IMR-90 (cell line): ENCODE results near the gene CLRN3. TPM values are rescaled to one million over a fixed set of nuclear protein-coding genes. Genes with fewer than 3 reads are reported as not detected.
A peak's percentile ranks its signal among the peaks of the same experiment; 100 is the strongest.

Experiments
- ATAC-seq: fragments of 200-7000 bp; cut with Tn5 transposase; 2 replicates; pipeline ENCODE4 v1.9.1; 2020; ENCODE audit warnings: low read depth, mild to moderate bottlenecking, moderate library complexity
- BruUV-seq: library from RNA; stranded (reverse); fragments of 400-500 nt; replicated peaks from 2 replicates; lab custom pipeline; 2021; lab: Mats Ljungman, UMichigan
- CTCF ChIA-PET: fragments of 300-600 bp; formaldehyde crosslinking; extraction: SDS; loops from one replicate; lab custom pipeline; 2021; ENCODE audit warnings: antibody characterized with exemption; lab: Yijun Ruan, JAX
- POLR2A ChIA-PET: fragments of 300-600 bp; sonication (Branson Sonifier 250); formaldehyde crosslinking; loops from one replicate; lab custom pipeline; 2022; ENCODE audit warnings: antibody characterized with exemption; ENCODE audit not compliant: unreplicated experiment; lab: Charles Lee
- DNase-seq: peaks from one replicate; pipeline ENCODE4 v3.0.0; 2013
- H2AFZ ChIP-seq: replicated peaks from 2 replicates; pipeline ENCODE3; 2013; ENCODE audit warnings: low read length, mild to moderate bottlenecking; ENCODE audit not compliant: poor library complexity
- H2AK5ac ChIP-seq: 2 replicates; pipeline ENCODE4 v1.6.1; 2013; ENCODE audit warnings: low read depth, low read length, inconsistent platforms
- H2AK9ac ChIP-seq: replicated peaks from 2 replicates; pipeline ENCODE3; 2013; ENCODE audit warnings: mild to moderate bottlenecking, low read depth, low read length, moderate library complexity; ENCODE audit not compliant: poor library complexity
- H2BK120ac ChIP-seq: 2 replicates; pipeline ENCODE4 v1.6.1; 2013; ENCODE audit warnings: low read depth, low read length, inconsistent platforms
- H2BK15ac ChIP-seq: 3 replicates; pipeline ENCODE4 v1.6.1; 2013; ENCODE audit warnings: low read depth, low read length, inconsistent platforms
- H2BK20ac ChIP-seq: 2 replicates; pipeline ENCODE4 v1.6.1; 2013; ENCODE audit warnings: low read depth, mild to moderate bottlenecking, inconsistent platforms, low read length, moderate library complexity
- H2BK5ac ChIP-seq: 2 replicates; pipeline ENCODE4 v1.6.1; 2013; ENCODE audit warnings: mild to moderate bottlenecking, low read depth, low read length, inconsistent platforms; ENCODE audit not compliant: poor library complexity, severe bottlenecking
- H3K14ac ChIP-seq: replicated peaks from 2 replicates; pipeline ENCODE4 v1.6.1; 2013; ENCODE audit warnings: low read depth, low read length, inconsistent platforms
- H3K18ac ChIP-seq: 2 replicates; pipeline ENCODE4 v1.6.1; 2013; ENCODE audit warnings: low read depth, low read length, control low read depth
- H3K23ac ChIP-seq: 2 replicates; pipeline ENCODE4 v1.6.1; 2013; ENCODE audit warnings: low read depth, low read length, inconsistent platforms
- H3K27ac ChIP-seq: 2 replicates; pipeline ENCODE4 v1.5.1; 2013; ENCODE audit warnings: mild to moderate bottlenecking, control low read depth, low read length; ENCODE audit not compliant: insufficient read depth
- H3K27me3 ChIP-seq: 2 replicates; pipeline ENCODE4 v1.6.1; 2013; ENCODE audit warnings: low read length; ENCODE audit not compliant: control insufficient read depth, insufficient read depth
- H3K36me3 ChIP-seq: 2 replicates; pipeline ENCODE4 v1.6.1; 2013; ENCODE audit warnings: low read length, mixed read lengths; ENCODE audit not compliant: control insufficient read depth, insufficient read depth
- H3K4ac ChIP-seq: 2 replicates; pipeline ENCODE4 v1.6.1; 2013; ENCODE audit warnings: low read depth, low read length, inconsistent platforms
- H3K4me1 ChIP-seq: 2 replicates; pipeline ENCODE4 v1.6.1; 2013; ENCODE audit warnings: low read length, mixed read lengths; ENCODE audit not compliant: control insufficient read depth, insufficient read depth
- H3K4me2 ChIP-seq: 2 replicates; pipeline ENCODE4 v1.6.1; 2013; ENCODE audit warnings: low read depth, mild to moderate bottlenecking, control low read depth, low read length, moderate library complexity
- H3K4me3 ChIP-seq: 2 replicates; pipeline ENCODE4 v1.5.1; 2013; ENCODE audit warnings: low read depth, mild to moderate bottlenecking, control low read depth, low read length, moderate library complexity; ENCODE audit not compliant: insufficient read depth
- H3K56ac ChIP-seq: 2 replicates; pipeline ENCODE4 v1.6.1; 2013; ENCODE audit warnings: low read length, inconsistent platforms; ENCODE audit not compliant: insufficient read depth; ENCODE audit errors: extremely low read depth
- H3K79me1 ChIP-seq, 2 experiments: 2 replicates each; pipeline ENCODE4 v1.6.1; 2013; ENCODE audit warnings: low read length in 2 of 2, inconsistent platforms in 1 of 2, low read depth in 1 of 2
- H3K9ac ChIP-seq: 2 replicates; pipeline ENCODE4 v1.6.1; 2013; ENCODE audit warnings: low read depth, low read length, control low read depth
- H3K9me1 ChIP-seq: 2 replicates; pipeline ENCODE4 v1.6.1; 2013; ENCODE audit warnings: low read length, inconsistent platforms; ENCODE audit not compliant: insufficient read depth
- H3K9me3 ChIP-seq: 2 replicates; pipeline ENCODE4 v1.6.1; 2013; ENCODE audit warnings: low read length; ENCODE audit not compliant: control insufficient read depth, insufficient read depth
- H4K20me1 ChIP-seq: 2 replicates; pipeline ENCODE4 v1.6.1; 2013; ENCODE audit warnings: low read length, inconsistent platforms; ENCODE audit not compliant: insufficient read depth
- H4K5ac ChIP-seq: 2 replicates; pipeline ENCODE4 v1.6.1; 2013; ENCODE audit warnings: mild to moderate bottlenecking, low read depth, low read length, control low read depth
- H4K8ac ChIP-seq, 2 experiments: 2 replicates each; pipeline ENCODE4 v1.6.1; 2013; ENCODE audit warnings: low read depth in 2 of 2, low read length in 2 of 2, control low read depth in 1 of 2, inconsistent platforms in 1 of 2
- H4K91ac ChIP-seq: 2 replicates; pipeline ENCODE4 v1.6.1; 2013; ENCODE audit warnings: low read depth, low read length, inconsistent platforms; ENCODE audit not compliant: insufficient read depth
- MAFK ChIP-seq: IDR thresholded peaks from 2 replicates; pipeline ENCODE4 v1.6.1; 2012; ENCODE audit warnings: low read depth, low read length, improper control_type of control experiment
- WGBS, 2 experiments: methylation state at CpG; one replicate each; pipeline versions ENCODE4 v1.1.5 to v1.1.7; 2013; ENCODE audit warnings: missing lambda C conversion rate in 2 of 2; ENCODE audit not compliant: insufficient read length in 1 of 2; ENCODE audit errors: extremely low coverage in 2 of 2; 5-methylcytosine and 5-hydroxymethylcytosine counted together
- dilution Hi-C: fragments of 300-500 bp; cut with HindIII; formaldehyde crosslinking; loops from one replicate; pipeline ENCODE4 v1.14.3; 2018; ENCODE audit warnings: low sequenced_read_pairs; ENCODE audit not compliant: unreplicated experiment
- in situ Hi-C: fragments of 300-500 bp; cut with MboI; formaldehyde crosslinking; loops from 3 replicates; pipeline ENCODE4 v1.14.3; 2019; ENCODE audit warnings: low sequenced_read_pairs, inconsistent platforms, mixed read lengths
- intact Hi-C: fragments of 100-400 bp; cut with micrococcal nuclease; formaldehyde crosslinking; loops from 2 replicates; pipeline ENCODE4 v1.10.0; 2022
- polyA plus RNA-seq, 3 experiments: library from polyadenylated mRNA; depleted of rRNA; stranded (reverse); fragments of >200 nt; gene quantifications; 2 replicates each; pipeline ENCODE4 v1.2.3, GENCODE V29; 2012; ENCODE audit warnings: low replicate concordance in 1 of 3
- total RNA-seq: library from RNA; depleted of rRNA; stranded (reverse); fragments of >200 nt; gene quantifications from 2 replicates; pipeline ENCODE4 v1.2.3, GENCODE V29; 2012

Gene CLRN3
- total and polyA plus RNA-seq, 2 of the 4 experiments (the other 2 are of a cell fraction): not detected

DNA sequence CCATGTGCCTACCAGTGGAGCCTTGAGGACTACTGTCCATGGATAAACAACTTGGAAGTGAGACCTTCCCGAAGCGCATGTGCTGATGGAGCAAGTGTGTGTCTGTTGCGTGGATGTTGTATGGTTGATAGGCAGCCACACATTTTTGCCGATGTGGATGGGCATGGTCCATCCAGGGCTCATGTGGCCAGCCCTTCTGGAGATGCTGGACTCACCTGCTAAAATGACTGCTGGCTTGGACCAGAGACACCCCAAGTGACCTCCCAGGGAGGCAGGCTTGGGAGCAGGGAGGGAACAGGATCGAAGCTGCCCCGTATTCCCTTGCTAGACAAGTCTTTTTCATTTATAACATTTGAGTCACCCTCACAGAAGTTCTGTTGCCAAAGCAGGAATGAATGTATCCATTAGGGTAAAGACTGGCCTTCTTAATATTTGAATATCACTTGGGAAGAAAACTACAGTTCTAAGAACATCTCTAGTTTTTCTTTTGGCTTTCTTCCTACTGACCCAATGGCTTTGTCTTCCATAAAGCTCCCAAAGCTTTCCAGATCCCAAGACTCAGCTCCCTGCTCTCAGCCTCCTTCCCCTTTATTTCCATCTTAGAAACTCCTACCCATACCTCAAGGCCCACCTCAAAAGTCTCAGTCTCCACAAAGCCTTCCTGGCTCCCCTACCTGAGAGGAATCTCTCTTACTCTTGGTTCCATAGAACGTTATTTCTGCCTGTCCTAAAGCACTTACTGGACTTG is 17.1 kb upstream of the CLRN3 start:
- Histone ChIP-seq H2AFZ (no peak overlapping the region), H3K9ac (no peak overlapping the region), H4K8ac (no peak overlapping the region), H4K5ac (no peak overlapping the region), H3K4me1 (peaks cover 4% of the 10 kb centered on the region; the same call in 1 of the 2 replicates), H3K9me1 (peaks cover 11% of the 10 kb centered on the region), H2BK20ac (no peak overlapping the region), H3K56ac (no peak overlapping the region), H3K18ac (no peak overlapping the region), H3K4me2 (no peak overlapping the region), H3K4me3 (no peak overlapping the region), H2AK5ac (peak overlapping the region; percentile 36; the same call in 1 of the 2 replicates), H2BK120ac (no peak overlapping the region), H3K9me3 (no peaks in the 10 kb centered on the region), H3K27me3 (peaks cover 3% of the 10 kb centered on the region; the same call in 1 of the 2 replicates), H2AK9ac (no peak overlapping the region), H3K23ac (no peak overlapping the region), H2BK5ac (no peak overlapping the region), H3K36me3 (no peaks in the 10 kb centered on the region), H3K4ac (no peak overlapping the region), H4K20me1 (no peaks in the 10 kb centered on the region), H3K79me1 (no peaks in the 10 kb centered on the region; a peak in 1 of 4 replicates), H3K14ac (no peak overlapping the region), H3K27ac (no peak overlapping the region), H4K91ac (no peak overlapping the region), H2BK15ac (no peak overlapping the region; the same call in 2 of the 3 replicates)
- dilution Hi-C loops: no loop called here
- no CpG with 5 or more reads among the region's 7 CpGs for WGBS, 2 experiments
- no peak for DNase-seq
- ATAC-seq: no peak
- in situ Hi-C loops: no loop called here
- intact Hi-C loops: loop anchor here (10.0 kb wide), 1 partner anchor 245 kb away; no protein-coding TSS in a partner anchor
- no TSS peak for BruUV-seq
- no peak for TF ChIP-seq MAFK
- ChIA-PET POLR2A (no interaction called here), CTCF (no interaction called here)
